ENCODE measurements around the gene CYP4X1. TPM values are rescaled to one million over a fixed set of nuclear protein-coding genes. Genes with fewer than 3 reads are reported as not detected.

The CYP4X1 gene, protein sequence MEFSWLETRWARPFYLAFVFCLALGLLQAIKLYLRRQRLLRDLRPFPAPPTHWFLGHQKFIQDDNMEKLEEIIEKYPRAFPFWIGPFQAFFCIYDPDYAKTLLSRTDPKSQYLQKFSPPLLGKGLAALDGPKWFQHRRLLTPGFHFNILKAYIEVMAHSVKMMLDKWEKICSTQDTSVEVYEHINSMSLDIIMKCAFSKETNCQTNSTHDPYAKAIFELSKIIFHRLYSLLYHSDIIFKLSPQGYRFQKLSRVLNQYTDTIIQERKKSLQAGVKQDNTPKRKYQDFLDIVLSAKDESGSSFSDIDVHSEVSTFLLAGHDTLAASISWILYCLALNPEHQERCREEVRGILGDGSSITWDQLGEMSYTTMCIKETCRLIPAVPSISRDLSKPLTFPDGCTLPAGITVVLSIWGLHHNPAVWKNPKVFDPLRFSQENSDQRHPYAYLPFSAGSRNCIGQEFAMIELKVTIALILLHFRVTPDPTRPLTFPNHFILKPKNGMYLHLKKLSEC
- total RNA-seq, result not detected in 2 replicates
- polyA plus RNA-seq, result 0.02 TPM in 1 of 2 replicates, not detected in the other
- polyA plus RNA-seq (2012), result not detected in 2 replicates
- polyA minus RNA-seq (ENCODE audit: low replicate concordance), result not detected in 2 replicates

DNA sequence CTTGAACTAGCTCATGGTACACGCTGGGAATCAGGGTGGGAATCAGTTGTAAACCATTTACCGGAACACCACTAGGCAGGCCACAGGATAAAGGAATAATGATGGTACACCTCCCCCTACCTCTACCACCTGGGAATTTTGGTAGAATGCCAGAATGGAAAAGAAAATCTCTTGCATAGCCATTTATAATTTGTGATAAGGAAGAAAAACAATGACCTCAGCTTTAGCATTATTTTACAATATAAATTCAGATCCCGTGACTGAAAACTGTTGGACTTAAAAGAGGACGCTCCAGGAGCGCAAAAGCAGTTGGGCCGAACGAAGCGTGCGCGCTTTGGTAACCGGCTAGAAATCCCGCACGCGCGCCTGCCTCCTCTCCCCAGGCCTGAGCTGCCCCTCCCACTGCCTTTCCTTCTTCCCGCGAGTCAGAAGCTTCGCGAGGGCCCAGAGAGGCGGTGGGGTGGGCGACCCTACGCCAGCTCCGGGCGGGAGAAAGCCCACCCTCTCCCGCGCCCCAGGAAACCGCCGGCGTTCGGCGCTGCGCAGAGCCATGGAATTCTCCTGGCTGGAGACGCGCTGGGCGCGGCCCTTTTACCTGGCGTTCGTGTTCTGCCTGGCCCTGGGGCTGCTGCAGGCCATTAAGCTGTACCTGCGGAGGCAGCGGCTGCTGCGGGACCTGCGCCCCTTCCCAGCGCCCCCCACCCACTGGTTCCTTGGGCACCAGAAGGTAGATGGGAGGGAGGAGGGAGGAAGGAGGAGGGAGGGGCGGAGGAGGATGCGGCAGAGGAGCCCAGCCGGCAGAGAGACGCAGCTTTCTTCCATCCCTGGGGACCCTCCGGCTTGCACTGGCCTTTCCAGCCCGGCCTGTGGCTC lies at the start of gene CYP4X1:
Gene CYP4X1 (plus strand): TSS at position 402 of the 873 bp plus-strand sequence. CDS start 149 bp downstream, at position 551.
- H3K4me2 ChIP-seq (ENCODE audit: extremely low read depth, insufficient read depth, low read length), result no peak within 1 kb of the TSS
- no peak for TF ChIP-seq EZH2 (IDR thresholded peaks at IDR 0.05; ENCODE audit: low read length, missing control alignments)
- TF ChIP-seq, protein P1, sequence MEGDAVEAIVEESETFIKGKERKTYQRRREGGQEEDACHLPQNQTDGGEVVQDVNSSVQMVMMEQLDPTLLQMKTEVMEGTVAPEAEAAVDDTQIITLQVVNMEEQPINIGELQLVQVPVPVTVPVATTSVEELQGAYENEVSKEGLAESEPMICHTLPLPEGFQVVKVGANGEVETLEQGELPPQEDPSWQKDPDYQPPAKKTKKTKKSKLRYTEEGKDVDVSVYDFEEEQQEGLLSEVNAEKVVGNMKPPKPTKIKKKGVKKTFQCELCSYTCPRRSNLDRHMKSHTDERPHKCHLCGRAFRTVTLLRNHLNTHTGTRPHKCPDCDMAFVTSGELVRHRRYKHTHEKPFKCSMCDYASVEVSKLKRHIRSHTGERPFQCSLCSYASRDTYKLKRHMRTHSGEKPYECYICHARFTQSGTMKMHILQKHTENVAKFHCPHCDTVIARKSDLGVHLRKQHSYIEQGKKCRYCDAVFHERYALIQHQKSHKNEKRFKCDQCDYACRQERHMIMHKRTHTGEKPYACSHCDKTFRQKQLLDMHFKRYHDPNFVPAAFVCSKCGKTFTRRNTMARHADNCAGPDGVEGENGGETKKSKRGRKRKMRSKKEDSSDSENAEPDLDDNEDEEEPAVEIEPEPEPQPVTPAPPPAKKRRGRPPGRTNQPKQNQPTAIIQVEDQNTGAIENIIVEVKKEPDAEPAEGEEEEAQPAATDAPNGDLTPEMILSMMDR (conservative IDR thresholded peaks at IDR 0.05 in 1 of 2, IDR thresholded peaks at IDR 0.05 in 1 of 2; ENCODE audit: low read depth in 1 of 2, low read length in 2 of 2), result no peak
- H3K27ac ChIP-seq (ENCODE audit: insufficient read depth, low read length), result no peak within 1 kb of the TSS
- H3K9me3 ChIP-seq (ENCODE audit: control insufficient read depth, insufficient read depth, low read depth, low read length), result no peaks in the 10 kb centered on the region
- no peaks in the 10 kb centered on the region for H3K36me3 ChIP-seq (ENCODE audit: control insufficient read depth, insufficient read depth, low read length)
- peak in 1 of 2 donors; percentile 6 for DNase-seq (ENCODE audit: low read depth in 2 of 2)
- no peaks in the 10 kb centered on the region for H3K27me3 ChIP-seq (ENCODE audit: control insufficient read depth, insufficient read depth, low read length)
- H4K20me1 ChIP-seq (ENCODE audit: control insufficient read depth, extremely low read depth, insufficient read depth, low read length), result no peaks in the 10 kb centered on the region
- no peaks in the 10 kb centered on the region for H3K4me1 ChIP-seq (ENCODE audit: control insufficient read depth, extremely low read depth, insufficient read depth, low read length)
- no peak within 1 kb of the TSS for H3K4me3 ChIP-seq (replicated peaks in 1 of 4; ENCODE audit: control extremely low read depth in 1 of 4, insufficient read depth in 1 of 4, low read depth in 3 of 4, low read length in 4 of 4)
- H2AFZ ChIP-seq (ENCODE audit: low read length), result no peak within 1 kb of the TSS
- no peak within 1 kb of the TSS for H3K9ac ChIP-seq (ENCODE audit: insufficient read depth, low read length)
- H3K79me2 ChIP-seq (ENCODE audit: control insufficient read depth, insufficient read depth, low read length), result no peaks in the 10 kb centered on the region

DNA sequence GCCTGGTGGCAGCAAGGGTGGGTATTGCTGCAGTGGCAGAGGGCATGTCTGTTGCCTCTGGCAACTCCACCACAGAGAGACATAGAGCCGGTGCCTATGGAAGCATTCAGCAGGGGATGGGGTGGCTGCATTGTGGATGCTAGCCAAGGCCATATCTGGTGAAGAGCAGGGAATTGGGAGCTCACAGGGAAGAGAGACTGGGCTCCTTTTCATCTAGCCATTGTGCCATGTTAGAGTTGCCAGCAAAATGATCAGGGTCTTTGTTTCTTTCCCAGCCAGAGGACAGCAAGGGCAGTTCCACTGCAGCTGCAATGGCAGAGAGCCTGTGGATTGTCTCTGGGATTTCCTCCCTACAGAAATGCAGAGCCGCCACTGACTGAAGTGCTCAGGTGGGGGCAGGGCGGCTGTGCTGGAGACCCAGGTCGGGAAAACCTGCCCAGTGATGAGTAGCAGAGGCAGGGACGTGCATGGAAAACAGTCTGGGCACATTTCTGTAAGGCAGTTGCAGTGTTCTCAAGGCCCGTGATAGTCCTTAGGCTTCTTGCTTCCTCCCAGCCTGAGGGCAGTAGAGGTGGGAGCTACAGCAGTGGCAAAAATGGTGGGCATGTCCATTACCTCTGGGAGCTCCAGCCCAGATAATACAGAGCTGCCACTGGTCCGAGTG lies 40.2 kb upstream of the CYP4X1 start:
- H3K4me3 ChIP-seq (replicated peaks in 1 of 4; ENCODE audit: control extremely low read depth in 1 of 4, insufficient read depth in 1 of 4, low read depth in 3 of 4, low read length in 4 of 4), result no peak overlapping the region
- H3K9ac ChIP-seq (ENCODE audit: insufficient read depth, low read length), result no peak overlapping the region
- TF ChIP-seq EZH2 (IDR thresholded peaks at IDR 0.05; ENCODE audit: low read length, missing control alignments), result no peak
- TF ChIP-seq, protein P1 (conservative IDR thresholded peaks at IDR 0.05 in 1 of 2, IDR thresholded peaks at IDR 0.05 in 1 of 2; ENCODE audit: low read depth in 1 of 2, low read length in 2 of 2), result no peak
- H3K79me2 ChIP-seq (ENCODE audit: control insufficient read depth, insufficient read depth, low read length), result no peaks in the 10 kb centered on the region
- no peak overlapping the region for H3K27ac ChIP-seq (ENCODE audit: insufficient read depth, low read length)
- no peak overlapping the region for H3K4me2 ChIP-seq (ENCODE audit: extremely low read depth, insufficient read depth, low read length)
- no peaks in the 10 kb centered on the region for H3K4me1 ChIP-seq (ENCODE audit: control insufficient read depth, extremely low read depth, insufficient read depth, low read length)
- H2AFZ ChIP-seq (ENCODE audit: low read length), result no peak overlapping the region
- DNase-seq (ENCODE audit: low read depth in 2 of 2), result no peak
- H4K20me1 ChIP-seq (ENCODE audit: control insufficient read depth, extremely low read depth, insufficient read depth, low read length), result no peaks in the 10 kb centered on the region
- H3K9me3 ChIP-seq (ENCODE audit: control insufficient read depth, insufficient read depth, low read depth, low read length), result no peaks in the 10 kb centered on the region
- H3K27me3 ChIP-seq (ENCODE audit: control insufficient read depth, insufficient read depth, low read length), result no peaks in the 10 kb centered on the region
- H3K36me3 ChIP-seq (ENCODE audit: control insufficient read depth, insufficient read depth, low read length), result no peaks in the 10 kb centered on the region
